ENCODE measurements around the gene ADAMTS17.
"Not testable (repeated sequence)": the region's sequence is repeated elsewhere in the genome, so short reads cannot be mapped to it uniquely, and the experiment has no call there.

Gene ADAMTS17

DNA sequence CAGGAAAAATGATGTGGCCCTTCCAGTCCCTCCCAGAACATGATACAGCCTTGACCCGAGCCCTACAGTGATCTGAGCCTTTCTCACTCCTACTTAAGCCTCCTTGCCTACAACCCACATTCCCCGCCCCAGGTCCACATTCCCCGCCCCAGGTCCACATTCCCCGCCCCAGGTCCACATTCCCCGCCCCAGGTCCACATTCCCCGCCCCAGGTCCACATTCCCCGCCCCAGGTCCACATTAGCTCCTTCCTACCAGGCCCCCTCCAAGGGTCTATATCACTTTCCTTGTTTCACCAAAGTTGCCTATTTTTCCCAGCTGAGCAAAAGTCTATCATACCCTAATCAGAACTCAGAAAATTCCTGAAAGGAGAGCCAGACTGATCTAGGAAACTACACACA is 2.3 kb downstream of the ADAMTS17 start:
- DNase-seq (ENCODE audit: low read depth in 2 of 2, low spot score in 1 of 2), result not testable (repeated sequence)

DNA sequence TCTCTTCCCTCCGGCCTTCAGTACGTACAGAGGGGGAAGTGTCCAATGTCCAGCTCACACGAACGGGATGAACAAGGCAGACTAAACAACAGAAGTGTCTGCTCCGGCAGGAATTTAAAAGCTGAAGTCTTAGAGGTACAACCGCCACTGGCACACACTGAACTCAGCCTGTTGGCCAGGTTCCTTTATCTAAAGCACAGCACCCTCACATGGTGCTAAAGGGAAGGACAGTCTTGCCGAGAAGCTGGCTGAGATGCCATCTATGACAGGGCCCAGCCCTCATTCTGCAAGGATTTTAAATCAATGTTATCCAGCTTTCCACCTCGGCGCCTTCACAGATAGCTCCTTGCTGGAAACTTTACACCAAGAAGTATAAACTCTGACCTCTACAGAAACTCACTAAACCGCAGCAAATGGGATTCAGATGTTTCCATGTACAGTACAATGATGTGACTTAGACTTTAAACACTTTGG is 2.8 kb downstream of the ADAMTS17 start:
- no peak for DNase-seq (ENCODE audit: low read depth in 2 of 2, low spot score in 1 of 2)

DNA sequence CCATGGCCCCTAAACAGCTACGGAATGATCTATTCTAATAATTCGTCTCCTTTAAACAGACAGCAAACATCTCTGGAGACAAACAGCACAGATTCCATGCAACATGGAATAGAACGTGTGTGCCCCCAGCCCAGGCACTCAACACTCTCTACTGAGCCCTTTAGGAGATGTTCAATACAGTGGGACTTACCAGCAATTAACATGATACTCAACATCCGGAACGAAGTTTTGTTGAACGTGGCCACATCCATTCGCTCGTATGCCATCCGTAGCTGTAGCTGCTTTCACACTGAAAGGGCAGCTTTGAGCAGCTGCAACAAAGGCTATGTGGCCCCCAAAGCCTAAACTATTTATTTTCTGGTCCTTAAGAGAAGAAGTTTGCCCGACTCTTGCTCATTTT is 3.5 kb downstream of the ADAMTS17 start:
- DNase-seq (ENCODE audit: low read depth in 2 of 2, low spot score in 1 of 2), result no peak

DNA sequence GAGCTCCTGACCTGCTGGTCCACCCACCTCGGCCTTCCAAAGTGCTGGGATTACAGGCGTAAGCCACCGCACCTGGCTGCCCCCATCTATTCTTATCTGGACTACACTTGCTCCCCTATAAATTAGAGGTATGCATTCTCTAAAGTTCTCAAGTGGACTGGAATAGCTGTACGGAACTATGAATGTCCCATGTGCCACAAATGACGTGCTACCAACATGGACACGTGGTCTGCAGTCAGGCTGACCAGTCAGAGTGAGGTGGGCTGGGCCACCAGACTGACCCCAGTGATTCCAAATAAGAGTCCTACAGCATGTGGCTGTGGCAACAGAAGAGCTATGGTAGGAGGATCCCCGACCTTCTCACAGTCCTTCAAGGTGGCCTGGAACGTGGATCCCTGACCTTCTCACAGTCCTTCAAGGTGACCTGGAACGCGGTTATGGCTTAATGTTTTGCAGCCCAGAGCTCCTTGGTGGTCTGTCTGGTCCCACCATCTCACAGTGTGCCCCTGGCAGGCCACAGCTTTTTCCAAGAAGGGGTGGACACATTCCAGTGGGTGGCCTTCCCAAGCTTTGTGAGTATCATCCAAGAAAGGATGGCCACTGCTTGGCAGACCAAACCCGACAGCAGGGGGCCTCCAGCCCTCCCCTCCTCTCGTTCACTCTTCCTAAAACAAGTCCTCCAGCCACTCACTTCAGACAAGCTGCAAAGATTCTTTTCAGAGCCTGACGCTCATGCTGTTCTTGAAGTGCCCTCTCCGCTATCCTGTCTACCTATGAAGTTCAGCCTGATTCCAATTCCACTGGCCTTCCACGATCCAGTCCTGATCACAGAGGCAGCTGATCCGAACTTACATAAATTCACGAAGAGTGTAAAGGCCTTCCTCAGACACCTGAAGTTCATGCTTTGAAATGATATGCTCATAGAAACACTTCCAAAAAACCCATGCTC is 4.4 kb downstream of the ADAMTS17 start:
- no peak for DNase-seq (ENCODE audit: low read depth in 2 of 2, low spot score in 1 of 2)

DNA sequence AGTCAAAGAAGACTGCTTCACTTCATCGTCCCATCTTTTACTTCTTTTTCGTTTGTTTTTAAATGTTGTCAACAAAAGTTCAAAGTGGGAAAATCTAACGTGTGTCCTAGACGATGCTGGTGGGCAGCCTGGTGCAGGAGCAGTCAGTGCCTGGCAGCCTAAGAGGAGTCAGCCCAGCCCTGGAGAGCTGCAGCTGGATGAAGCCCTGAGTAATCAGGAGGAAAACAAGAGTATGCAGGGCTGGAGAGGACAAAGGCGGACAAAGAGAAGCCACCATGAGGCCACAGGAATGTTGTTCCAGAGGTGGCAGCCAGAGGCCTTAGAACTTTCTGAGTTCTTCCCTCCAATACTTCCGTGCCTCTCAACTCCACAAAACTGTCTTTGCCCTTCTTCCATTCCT is 5.7 kb downstream of the ADAMTS17 start:
- DNase-seq (ENCODE audit: low read depth in 2 of 2, low spot score in 1 of 2), result no peak

DNA sequence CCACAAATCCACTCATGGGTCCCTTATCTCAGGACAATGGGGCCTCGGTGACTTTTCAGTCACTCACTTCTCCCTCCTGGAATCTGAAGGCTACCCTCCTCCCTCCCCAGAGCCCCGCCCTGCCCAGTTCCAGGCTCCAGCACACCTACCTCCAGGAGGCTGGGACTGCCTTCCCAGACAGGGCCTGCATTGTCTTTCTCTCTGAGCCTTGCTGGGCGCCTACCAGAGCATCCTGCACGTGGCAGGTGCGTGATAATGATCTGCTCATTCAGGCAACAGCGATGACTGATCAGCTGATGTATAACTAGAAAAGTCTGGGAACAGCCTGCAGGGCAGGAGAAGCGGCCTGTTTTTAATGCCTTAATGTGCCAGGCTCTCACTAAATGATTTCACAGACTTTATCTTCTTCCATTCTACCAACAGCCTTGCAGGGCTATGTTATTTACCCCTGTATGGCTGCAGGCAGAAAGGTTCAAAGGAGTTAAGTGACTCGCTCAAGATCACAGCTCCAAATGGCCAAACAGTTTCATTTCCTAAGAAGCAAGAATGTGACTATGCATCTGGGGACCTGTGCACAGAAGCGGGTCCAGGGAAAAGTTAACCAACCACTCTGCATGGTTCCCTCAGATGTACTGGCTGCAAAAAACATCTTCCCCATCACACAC is 6.3 kb downstream of the ADAMTS17 start:
- no peak for DNase-seq (ENCODE audit: low read depth in 2 of 2, low spot score in 1 of 2)

DNA sequence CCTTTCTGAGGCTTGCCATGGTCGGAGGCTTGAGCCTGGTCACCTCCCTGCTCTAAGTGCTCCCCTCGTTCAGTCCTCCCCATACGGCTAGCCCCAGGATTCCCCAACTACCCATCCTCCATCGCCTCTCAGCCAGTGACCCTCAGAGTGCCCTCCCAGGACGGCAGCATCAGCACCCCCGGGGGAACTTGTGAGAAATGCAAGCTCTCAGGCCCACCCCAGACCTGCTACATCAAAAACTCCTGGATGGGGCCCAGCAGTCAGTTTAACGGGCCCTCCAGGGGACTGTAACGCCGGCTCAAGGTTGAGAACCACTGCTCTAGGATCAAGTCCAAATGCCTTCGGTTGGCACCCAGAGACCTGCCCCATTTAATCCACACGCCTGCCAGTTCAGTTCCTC is 6.9 kb downstream of the ADAMTS17 start:
- no peak for DNase-seq (ENCODE audit: low read depth in 2 of 2, low spot score in 1 of 2)

DNA sequence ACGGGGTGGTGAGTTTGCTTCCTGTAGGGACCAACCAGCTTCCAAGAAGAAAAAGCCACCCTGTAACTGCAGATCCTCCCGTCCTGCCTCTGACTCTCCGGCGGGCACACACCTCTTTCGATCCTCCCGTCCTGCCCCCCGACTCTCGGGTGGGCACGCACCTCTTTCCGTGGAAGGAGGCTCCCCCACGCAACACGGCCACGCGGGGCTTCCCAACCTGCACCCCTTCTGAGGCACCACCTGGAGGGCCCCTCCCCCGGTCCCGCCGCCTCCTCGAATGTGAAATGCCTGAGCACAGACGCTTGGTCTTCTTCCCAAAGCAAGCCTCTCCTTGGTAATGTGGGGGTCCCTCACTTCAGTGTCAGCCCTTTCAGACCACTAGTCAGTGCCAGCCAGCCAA is 7.3 kb downstream of the ADAMTS17 start:
- DNase-seq (ENCODE audit: low read depth in 2 of 2, low spot score in 1 of 2), result no peak

DNA sequence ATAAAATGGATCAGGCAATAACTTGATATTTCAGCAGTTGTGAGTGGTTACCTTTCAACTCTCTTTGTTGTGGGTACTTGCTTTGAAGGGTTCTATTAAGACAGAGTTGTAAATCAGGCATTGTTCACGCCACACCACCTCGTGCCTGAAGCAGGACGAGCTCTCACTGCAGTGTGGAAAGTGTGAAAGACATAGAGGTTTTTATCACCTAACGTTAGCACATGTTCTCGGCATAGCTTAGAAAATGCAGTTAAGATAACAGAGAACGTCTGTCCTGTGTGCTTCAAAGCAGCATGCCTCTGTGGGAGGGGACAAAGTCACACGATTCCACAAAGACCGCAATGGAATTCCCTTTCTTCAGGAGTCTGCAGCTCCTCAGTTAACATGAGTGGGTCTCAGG is 7.8 kb downstream of the ADAMTS17 start:
- no peak for DNase-seq (ENCODE audit: low read depth in 2 of 2, low spot score in 1 of 2)

DNA sequence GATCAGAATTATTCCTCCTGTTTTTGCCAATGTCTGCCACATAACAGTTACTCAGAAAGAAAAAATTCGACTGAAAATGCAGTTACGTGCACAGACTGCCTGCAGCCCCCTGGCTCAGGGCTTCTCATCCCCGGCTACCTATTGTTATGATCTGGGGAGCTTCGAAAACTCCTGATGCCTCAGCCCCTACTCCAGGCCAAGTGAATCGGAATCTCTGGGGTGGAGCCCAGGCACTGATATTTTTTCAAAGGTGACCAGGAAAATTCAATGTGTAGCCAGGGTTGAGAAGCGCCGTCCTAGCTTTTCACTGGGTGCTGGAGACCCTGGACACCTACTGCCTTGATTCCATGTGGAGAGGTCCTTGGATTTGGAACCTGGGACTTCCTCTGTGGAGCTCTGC is 8.5 kb downstream of the ADAMTS17 start:
- DNase-seq (ENCODE audit: low read depth in 2 of 2, low spot score in 1 of 2), result no peak

DNA sequence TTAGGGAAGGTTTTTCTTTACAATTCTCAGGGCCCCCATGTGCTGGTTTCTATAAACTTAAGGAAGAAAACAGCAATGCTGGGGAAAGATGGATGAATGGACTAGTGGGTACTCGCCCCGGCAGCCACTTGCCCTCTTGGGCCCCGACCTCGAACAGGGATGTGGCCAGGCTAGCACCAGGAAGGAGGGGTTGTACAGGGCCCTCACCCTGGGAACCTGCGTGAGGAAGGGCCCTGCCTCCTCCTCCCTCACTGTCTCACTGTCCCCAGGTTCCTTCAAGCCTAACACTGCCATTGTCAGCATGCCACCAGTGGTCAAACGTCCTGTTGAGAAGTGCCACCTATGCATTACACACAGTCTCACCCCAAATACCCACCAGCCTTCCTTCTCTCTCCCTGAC is 9.1 kb downstream of the ADAMTS17 start:
- no peak for DNase-seq (ENCODE audit: low read depth in 2 of 2, low spot score in 1 of 2)

DNA sequence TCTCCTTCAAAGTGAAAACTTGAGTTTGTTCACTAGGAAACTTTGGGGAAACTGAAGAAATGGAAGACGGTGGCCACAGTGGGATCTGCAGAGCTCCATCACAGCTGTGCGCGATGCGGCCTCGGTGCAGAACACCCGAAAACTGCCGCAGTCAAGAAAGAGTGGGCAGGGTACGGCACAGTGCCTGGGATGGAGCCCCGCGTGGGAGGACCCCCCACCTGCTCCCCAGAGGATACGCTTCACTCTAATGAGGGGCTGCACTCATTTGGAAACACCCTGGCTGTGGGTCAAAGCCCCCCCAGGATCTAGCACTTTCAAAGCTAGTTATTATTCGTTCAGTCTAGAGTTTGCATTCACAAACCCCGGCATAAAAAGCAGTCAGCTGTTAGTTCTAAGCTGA is 9.5 kb downstream of the ADAMTS17 start:
- DNase-seq (ENCODE audit: low read depth in 2 of 2, low spot score in 1 of 2), result no peak

DNA sequence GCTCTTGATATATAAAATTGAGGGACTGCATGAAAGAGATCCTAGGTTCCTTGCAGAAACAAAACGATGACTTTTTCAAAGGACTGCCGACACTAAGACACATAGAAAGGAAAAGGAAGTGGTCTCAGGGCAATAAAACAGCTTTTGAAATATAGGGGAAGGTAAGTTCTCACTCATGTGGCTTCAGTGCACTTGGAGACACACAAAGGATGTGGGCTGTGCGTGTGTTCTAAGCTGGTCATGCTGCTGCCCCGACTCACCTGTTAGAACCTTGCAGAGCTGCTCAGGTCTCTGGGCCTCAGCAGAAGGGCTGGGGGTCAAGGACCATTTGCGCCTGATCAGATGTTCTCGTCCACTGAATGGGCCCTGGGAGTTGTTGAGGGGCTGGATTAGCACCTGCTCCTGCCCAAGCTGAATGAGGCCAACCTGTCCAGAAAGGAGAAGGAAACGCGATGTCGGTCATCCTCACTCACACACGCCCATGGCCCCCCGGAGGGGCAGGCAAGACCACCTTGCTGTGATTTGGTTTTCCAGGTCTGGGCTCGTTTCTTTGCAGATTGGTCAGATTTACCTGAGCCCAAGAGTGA is 11.1 kb downstream of the ADAMTS17 start:
- no peak for DNase-seq (ENCODE audit: low read depth in 2 of 2, low spot score in 1 of 2)

DNA sequence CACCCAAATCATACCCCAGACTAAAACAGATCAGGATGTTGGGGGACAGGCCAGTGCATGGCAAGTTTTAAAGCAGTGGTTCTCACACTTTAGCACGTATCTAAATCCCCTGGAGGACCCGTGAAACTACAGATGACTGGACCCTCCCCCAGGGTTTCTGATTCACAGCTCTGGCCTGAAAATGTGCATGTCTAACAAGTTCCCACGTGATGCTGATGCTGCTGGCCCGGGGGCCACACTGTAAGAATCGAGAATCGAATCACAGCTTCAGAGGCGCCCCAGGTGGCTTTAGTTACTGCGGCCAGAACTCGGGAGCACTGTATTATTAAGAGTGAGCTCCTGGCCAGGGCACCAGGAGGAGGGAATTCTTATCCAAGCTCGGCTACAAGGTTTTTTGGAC is 11.6 kb downstream of the ADAMTS17 start:
- DNase-seq (ENCODE audit: low read depth in 2 of 2, low spot score in 1 of 2), result no peak

DNA sequence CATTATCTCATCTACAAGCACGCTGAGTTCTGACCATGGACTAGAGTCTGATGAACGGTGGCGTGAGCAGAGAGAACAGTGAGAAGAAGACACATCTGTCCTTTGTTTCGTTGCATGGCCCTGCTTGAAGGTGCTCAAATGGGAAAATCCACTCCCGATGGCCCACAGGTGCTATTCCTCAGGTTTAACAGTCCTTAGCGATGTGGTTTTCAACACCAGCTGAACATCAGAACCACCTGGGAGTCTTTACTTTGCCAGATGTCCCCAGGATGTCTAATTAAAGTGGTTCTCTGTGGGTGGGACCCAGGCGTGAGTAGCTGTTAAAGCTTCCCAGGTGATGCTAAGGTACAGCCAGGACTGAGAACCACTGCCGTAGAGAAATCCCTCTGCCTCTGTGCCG is 13.0 kb downstream of the ADAMTS17 start:
- no peak for DNase-seq (ENCODE audit: low read depth in 2 of 2, low spot score in 1 of 2)

DNA sequence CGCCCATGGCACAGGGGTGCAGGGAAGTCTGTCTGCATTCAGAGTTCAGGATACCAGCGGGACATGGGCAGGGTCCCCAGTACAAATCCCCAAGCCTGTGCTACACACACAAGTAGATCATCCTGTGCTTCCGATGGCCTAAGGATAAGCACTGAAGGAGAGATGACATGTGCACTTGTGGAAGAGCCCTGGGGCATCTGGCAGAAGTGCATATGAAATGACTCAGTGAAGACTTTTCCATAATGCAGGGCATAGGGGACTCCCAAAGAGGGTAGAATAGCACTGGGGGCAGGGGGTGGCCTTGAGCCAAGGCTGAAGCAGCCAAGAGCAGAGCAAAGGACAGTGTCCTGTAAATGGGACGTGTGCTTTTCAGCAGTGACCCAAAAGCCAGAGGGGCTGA is 22.9 kb downstream of the ADAMTS17 start:
- DNase-seq (ENCODE audit: low read depth in 2 of 2, low spot score in 1 of 2), result no peak

DNA sequence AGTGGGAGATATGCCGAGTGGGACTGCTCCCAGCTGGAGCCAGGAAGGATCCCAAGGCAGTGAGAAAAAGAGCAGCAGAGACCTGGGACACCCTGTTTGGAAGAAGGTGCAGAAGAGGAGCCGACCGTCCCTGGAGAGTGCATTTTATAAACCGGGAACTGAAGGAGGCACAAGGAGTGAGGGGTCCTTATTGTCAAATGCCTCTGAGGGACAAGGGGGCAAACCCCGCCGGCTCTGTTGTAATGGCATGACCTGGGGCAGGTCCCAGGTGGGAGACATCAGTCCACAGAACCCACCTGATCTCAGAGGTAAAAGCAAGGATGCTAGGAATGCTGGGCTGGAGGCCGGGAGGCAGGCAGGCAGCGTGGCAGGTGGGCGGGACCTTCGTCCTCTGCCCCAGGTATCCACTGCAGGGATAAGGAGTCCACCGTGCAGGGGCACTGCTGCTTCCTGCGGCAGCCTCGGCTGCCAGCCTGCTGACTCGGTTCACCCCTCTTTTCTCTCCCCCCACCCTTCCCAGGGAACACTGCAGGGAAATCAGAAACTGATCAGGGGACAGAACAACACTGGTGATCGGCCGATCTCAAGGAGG is 26.9 kb downstream of the ADAMTS17 start:
- no peak for DNase-seq (ENCODE audit: low read depth in 2 of 2, low spot score in 1 of 2)

DNA sequence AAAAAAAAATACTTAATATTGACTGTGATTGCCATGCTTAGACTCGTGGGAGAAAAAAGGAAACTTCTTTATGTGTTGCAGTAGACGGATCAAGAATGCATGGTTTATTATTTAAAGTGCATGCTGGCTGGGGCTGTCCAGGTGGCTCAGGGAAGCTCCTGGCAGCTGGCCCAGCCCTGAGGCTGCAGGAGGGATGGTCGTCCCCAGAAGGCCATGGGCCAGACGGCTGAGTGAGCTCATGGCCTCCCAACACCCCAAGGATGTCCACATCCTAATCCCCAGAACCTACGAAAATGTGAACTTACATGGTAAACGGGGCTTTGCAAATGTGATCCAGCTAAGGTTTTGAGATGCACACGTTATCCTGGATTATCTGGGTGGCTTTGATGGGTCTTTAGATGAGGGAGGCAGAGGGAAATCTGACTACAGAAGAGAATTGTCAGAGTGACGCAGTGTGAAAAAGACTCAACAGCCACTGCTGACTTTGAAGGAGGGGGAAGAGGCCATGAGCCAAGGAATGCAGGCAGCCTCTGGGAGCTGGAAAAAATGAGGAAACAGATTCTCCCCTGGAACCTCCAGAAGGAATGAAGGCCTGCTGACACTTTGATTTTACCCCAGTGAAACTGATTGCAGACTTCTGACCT is 29.8 kb downstream of the ADAMTS17 start:
- no peak for DNase-seq (ENCODE audit: low read depth in 2 of 2, low spot score in 1 of 2)

DNA sequence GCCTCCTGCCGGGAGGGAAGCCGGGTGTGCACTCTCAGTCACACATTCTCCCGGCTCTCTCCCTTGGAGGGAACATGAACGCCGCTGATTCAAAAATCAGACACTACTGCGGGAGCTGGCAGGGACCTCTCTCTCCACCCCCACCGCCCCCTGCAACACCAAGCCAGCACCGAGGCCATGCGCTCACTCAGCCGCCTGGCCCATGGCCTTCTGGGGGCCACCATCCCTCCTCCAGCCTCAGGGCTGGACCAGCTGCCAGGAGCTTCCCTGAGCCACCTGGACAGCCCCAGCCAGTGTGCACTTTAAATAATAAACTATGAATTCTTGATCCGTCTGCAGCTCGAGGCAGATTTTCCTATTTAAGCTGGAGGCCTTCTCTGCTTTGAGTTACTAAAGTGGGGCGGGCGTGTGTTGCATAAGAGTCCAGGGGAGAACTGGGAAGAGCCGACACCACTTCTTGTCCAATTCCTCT is 30.6 kb downstream of the ADAMTS17 start:
- DNase-seq (ENCODE audit: low read depth in 2 of 2, low spot score in 1 of 2), result no peak

DNA sequence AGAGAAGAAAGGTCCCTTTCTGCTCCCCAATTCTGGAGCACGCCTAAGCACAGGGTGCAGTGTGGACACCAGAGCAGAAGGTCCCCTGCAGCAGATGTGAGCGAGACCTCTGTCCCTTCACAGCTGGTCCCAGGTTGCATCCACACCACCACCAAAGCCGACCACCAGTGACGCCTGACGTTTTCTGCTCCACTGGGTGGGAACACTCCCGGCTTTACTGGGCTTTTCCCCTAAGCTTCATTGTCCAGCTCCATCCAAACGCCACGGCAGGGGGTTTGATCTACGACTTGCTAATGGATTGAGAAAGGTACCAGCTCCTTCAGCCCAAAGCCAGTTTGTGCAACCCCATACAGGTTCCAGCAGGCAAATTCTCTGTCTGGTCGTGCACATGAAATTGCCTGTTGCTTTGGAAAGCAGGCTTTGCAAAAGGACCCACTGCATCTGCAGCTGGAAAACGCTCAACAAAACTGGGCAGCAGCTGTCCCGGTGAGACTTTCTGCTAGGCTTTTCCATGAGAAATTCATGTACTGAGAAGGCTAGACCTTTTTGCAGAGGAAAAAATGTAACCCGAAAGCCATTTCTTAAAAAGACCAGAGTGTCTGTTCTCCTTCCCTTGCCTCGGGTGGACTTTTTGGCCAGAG is 31.1 kb downstream of the ADAMTS17 start:
- no peak for DNase-seq (ENCODE audit: low read depth in 2 of 2, low spot score in 1 of 2)

DNA sequence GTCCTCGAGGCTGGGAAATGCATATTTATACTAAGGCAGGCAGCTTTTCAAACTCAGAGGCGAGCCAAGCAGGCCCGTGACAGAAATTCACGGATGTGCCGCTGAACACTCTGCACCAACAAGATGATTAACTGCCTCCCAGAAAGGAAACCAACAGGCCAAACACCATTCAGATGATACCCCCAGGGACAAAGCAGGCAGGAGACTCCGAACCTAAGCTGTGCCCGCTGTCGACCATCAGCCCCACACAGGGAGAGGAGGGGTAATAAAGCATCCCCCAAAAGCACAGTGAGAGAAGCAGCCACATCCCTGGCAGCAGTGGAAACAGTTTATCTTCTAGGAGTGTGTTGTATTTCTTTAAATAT is 31.8 kb downstream of the ADAMTS17 start:
- no peak for DNase-seq (ENCODE audit: low read depth in 2 of 2, low spot score in 1 of 2)
